ENCODE data around the gene KRT81. TPM values are rescaled to one million over a fixed set of nuclear protein-coding genes. Genes with fewer than 3 reads are reported as not detected.

KRT81 gene
- total RNA-seq, 4 donors from 2014 or later, result not detected

GRCh38 chr12:52278575-52279421, 12.5 kb downstream of the KRT81 start:
- no peaks in the 10 kb centered on the region for H3K9me3 ChIP-seq
- peaks cover 0 to 16% (median 0%) of the 10 kb centered on the region in 4 donors for H3K4me1 ChIP-seq
- peak; percentile 34 to 85 (median 80) for DNase-seq
- H3K27ac ChIP-seq, result peak overlapping the region in 1 of 4 donors; percentile 68
- H3K27me3 ChIP-seq, result no peaks in the 10 kb centered on the region
- peak overlapping the region in 1 of 4 donors; percentile 23 for H3K4me3 ChIP-seq
- no peaks in the 10 kb centered on the region for H3K36me3 ChIP-seq
- TF ChIP-seq CTCF (IDR thresholded peaks at IDR 0.05) (peak; percentile 66 to 92 (median 87)), POLR2A (IDR thresholded peaks at IDR 0.05) (no peak)

DNA sequence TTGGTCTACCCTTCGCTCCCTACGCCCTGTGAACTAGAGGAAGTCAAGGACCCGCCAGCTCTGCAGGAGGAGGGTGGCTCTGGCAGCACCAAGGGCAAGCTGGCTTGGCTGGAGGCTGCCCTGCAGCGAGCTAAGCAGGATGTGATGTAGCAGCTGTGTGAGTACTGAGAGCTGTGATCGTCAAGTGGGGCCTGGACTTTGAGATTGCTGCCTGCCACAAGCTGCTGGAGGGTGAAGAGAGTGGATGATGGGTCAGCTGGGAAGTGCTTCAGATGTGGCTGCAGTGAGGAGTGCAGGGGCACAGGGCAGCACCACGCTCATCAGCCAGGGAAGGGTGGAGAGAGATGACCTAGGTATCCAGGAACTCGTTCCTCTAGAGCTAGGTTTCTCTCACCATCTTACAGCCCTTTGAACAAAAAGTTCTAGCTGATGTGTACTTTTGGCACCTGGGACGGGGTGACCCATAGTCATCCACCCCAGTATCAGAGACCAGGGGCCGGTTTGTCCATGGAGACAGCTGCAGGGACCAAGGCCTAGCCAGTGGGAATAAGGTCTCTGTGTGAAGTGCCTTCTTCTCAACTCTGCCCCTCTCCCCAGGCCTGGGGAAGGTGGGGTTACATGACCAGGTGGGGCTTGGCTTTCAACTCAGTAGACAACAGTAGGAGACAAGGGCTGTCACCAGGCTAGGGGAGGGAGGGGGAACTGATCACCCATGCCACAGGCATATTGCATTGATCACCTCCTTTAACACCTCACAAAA, 13.7 kb downstream of the KRT81 start:
- Histone ChIP-seq H3K9me3 (no peaks in the 10 kb centered on the region), H3K4me3 (no peak overlapping the region), H3K4me1 (peaks cover 0 to 16% (median 0%) of the 10 kb centered on the region in 4 donors), H3K27ac (no peak overlapping the region), H3K27me3 (no peaks in the 10 kb centered on the region), H3K36me3 (no peaks in the 10 kb centered on the region)
- peak in 1 of 3 donors; percentile 34 for DNase-seq
- TF ChIP-seq POLR2A (IDR thresholded peaks at IDR 0.05) (no peak), CTCF (IDR thresholded peaks at IDR 0.05) (no peak)

GRCh38 chr12:52275686-52276085, 15.6 kb downstream of the KRT81 start:
- H3K9me3 ChIP-seq, result no peaks in the 10 kb centered on the region
- no peaks in the 10 kb centered on the region for H3K27me3 ChIP-seq
- TF ChIP-seq POLR2A (IDR thresholded peaks at IDR 0.05) (no peak), CTCF (IDR thresholded peaks at IDR 0.05) (no peak)
- no peak overlapping the region for H3K27ac ChIP-seq
- no peaks in the 10 kb centered on the region for H3K36me3 ChIP-seq
- H3K4me3 ChIP-seq, result no peak overlapping the region
- DNase-seq, result peak in 1 of 3 donors; percentile 32
- peaks cover 0 to 15% (median 0%) of the 10 kb centered on the region in 4 donors for H3K4me1 ChIP-seq

DNA sequence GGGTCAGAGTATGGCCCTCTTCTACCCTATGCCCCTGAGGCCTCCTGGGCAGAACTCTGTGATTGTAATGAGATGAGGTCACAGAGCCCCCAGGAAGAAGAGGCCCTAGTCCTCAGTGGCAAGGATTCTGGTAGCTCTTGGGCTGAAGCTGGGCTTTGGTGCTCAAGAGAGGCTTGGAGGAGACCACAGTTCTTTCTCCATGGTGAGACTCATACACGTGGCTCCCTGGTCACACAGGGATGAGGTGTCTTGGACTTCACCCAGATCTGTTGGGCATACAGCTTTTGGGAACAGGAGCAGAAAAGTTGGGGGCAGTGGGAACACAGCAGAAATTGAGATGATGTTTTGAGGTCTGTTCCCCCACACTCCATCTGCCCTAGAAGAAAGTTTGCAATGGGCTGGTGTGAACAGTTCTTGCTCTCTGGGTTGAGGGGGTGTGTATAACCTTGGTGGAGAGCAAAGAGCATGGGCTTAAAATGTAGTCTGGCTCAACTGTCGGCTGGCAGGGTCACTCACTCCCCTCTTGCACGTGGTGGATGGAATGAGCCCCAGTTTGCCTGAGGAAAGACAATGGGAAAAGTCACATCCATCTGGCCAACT, 16.7 kb downstream of the KRT81 start, which contains the start of gene KRT86:
Gene KRT86 (plus strand): TSS at position 125 of the 600 bp plus-strand sequence. CDS start 27,272 bp downstream, outside the sequence.
- peak in 1 of 3 donors; percentile 10 for DNase-seq
- no peak for TF ChIP-seq CTCF (IDR thresholded peaks at IDR 0.05)
- no peak for TF ChIP-seq POLR2A (IDR thresholded peaks at IDR 0.05)
- Histone ChIP-seq H3K36me3 (no peaks in the 10 kb centered on the region), H3K27me3 (no peaks in the 10 kb centered on the region), H3K9me3 (no peaks in the 10 kb centered on the region), H3K4me3 (no peak within 1 kb of the TSS), H3K27ac (no peak within 1 kb of the TSS), H3K4me1 (peaks cover 0 to 6% (median 0%) of the 10 kb centered on the region in 4 donors)

- Histone ChIP-seq H3K27me3 (no peaks in the 10 kb centered on the region), H3K9me3 (no peaks in the 10 kb centered on the region), H3K36me3 (no peaks in the 10 kb centered on the region), H3K4me3 (no peak overlapping the region), H3K27ac (no peak overlapping the region), H3K4me1 (no peaks in the 10 kb centered on the region)
- no peak for DNase-seq
- TF ChIP-seq CTCF (IDR thresholded peaks at IDR 0.05), result no peak
- no peak for TF ChIP-seq POLR2A (IDR thresholded peaks at IDR 0.05)
Measured at GRCh38 chr12:52271158-52271557, 20.2 kb downstream of the KRT81 start.

Measured in Peyer's patch (tissue), 4 donors.